ENCODE results near the gene THRB. TPM values are rescaled to one million over a fixed set of nuclear protein-coding genes. Genes with fewer than 3 reads are reported as not detected.
"Not testable (repeated sequence)": the region's sequence is repeated elsewhere in the genome, so short reads cannot be mapped to it uniquely, and the experiment has no call there.

THRB gene
- total RNA-seq, 4 donors from 2014 or later = 3.7 to 11.3 (median 6.1) TPM

GRCh38 chr3:24420224-24420623, 74.4 kb downstream of the THRB start:
- 87 to 90% methylated on average over 2 of the region's 2 CpGs for WGBS, 2 donors
- intact Hi-C loops (cut with DNase I) = no loop called here
- DNase-seq = no peak
- Histone ChIP-seq H3K27me3 (no peaks in the 10 kb centered on the region), H3K4me1 (peaks cover 0 to 27% (median 9%) of the 10 kb centered on the region in 3 donors), H3K36me3 (no peaks in the 10 kb centered on the region), H3K27ac (no peak overlapping the region), H3K4me3 (no peak overlapping the region), H3K9me3 (no peaks in the 10 kb centered on the region)
- TF ChIP-seq POLR2A (IDR thresholded peaks at IDR 0.05) = no peak
- TF ChIP-seq, protein P1, sequence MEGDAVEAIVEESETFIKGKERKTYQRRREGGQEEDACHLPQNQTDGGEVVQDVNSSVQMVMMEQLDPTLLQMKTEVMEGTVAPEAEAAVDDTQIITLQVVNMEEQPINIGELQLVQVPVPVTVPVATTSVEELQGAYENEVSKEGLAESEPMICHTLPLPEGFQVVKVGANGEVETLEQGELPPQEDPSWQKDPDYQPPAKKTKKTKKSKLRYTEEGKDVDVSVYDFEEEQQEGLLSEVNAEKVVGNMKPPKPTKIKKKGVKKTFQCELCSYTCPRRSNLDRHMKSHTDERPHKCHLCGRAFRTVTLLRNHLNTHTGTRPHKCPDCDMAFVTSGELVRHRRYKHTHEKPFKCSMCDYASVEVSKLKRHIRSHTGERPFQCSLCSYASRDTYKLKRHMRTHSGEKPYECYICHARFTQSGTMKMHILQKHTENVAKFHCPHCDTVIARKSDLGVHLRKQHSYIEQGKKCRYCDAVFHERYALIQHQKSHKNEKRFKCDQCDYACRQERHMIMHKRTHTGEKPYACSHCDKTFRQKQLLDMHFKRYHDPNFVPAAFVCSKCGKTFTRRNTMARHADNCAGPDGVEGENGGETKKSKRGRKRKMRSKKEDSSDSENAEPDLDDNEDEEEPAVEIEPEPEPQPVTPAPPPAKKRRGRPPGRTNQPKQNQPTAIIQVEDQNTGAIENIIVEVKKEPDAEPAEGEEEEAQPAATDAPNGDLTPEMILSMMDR (IDR thresholded peaks at IDR 0.05) = no peak

- H3K36me3 ChIP-seq = no peaks in the 10 kb centered on the region
- H3K27me3 ChIP-seq = no peaks in the 10 kb centered on the region
- WGBS, 2 donors = 77 to 82% methylated on average over 3 of the region's 3 CpGs
- TF ChIP-seq, protein P1 (IDR thresholded peaks at IDR 0.05) = no peak
- TF ChIP-seq POLR2A (IDR thresholded peaks at IDR 0.05) = no peak
- DNase-seq = no peak
- H3K4me1 ChIP-seq = peaks cover 0 to 27% (median 9%) of the 10 kb centered on the region in 3 donors
- H3K9me3 ChIP-seq = no peaks in the 10 kb centered on the region
- no peak overlapping the region for H3K27ac ChIP-seq
- no peak overlapping the region for H3K4me3 ChIP-seq
- intact Hi-C loops (cut with DNase I) = no loop called here
Observed at GRCh38 chr3:24419067-24419791, 75.4 kb downstream of the THRB start.

DNA sequence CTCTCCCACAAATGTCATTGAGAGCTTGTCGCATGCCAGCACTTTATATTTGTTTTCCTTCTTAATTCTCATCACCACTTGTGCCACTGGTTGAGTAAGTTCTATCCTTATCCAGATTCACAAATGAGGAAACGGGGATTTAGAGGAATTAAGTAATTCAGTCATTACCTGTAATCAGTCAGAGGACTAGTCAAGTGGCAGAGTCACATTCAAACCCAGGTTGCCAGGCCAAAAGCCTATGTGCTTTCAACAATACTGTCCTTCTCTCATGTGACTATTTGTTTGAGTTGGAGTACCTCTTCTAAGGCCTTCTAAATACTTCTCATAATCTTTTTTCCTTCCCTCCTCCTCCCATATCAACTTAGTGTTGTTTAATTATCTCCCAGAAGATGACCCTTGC, 76.9 kb downstream of the THRB start:
- H3K27me3 ChIP-seq = no peaks in the 10 kb centered on the region
- no peak overlapping the region for H3K27ac ChIP-seq
- H3K4me1 ChIP-seq = peaks cover 0 to 27% (median 9%) of the 10 kb centered on the region in 3 donors
- intact Hi-C loops (cut with DNase I) = no loop called here
- TF ChIP-seq POLR2A (IDR thresholded peaks at IDR 0.05) = no peak
- TF ChIP-seq, protein P1 (IDR thresholded peaks at IDR 0.05) = no peak
- no peaks in the 10 kb centered on the region for H3K9me3 ChIP-seq
- no peaks in the 10 kb centered on the region for H3K36me3 ChIP-seq
- 69 to 74% methylated on average over 2 of the region's 2 CpGs for WGBS, 2 donors
- H3K4me3 ChIP-seq = no peak overlapping the region
- no peak for DNase-seq

- H3K9me3 ChIP-seq = no peaks in the 10 kb centered on the region
- intact Hi-C loops (cut with DNase I) = no loop called here
- no peaks in the 10 kb centered on the region for H3K36me3 ChIP-seq
- H3K4me3 ChIP-seq = no peak overlapping the region
- H3K4me1 ChIP-seq = peaks cover 0 to 27% (median 9%) of the 10 kb centered on the region in 3 donors
- DNase-seq = no peak
- H3K27ac ChIP-seq = no peak overlapping the region
- no peaks in the 10 kb centered on the region for H3K27me3 ChIP-seq
- TF ChIP-seq, protein P1 (IDR thresholded peaks at IDR 0.05) = no peak
- no peak for TF ChIP-seq POLR2A (IDR thresholded peaks at IDR 0.05)
- 49 to 50% methylated on average over 4 of the region's 4 CpGs for WGBS, 2 donors
Observed at GRCh38 chr3:24416224-24416623, 78.4 kb downstream of the THRB start.

DNA sequence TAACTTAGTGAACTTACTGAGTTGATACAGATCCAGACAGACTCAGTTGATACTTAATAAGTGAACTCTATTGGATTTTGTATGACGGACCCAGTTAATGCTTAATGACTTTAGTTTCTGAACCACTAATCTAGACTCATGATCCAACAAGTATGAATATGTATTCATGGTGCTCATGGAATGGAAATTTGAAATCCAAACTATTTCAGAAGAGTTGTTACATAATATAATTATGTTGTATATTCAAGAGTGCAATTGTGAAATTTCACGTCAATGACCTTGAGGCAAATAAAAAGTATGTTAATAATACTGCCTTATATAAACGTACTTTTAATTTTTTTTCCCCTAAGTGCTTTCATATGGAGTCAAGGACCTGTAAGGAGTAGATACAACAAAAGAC, 78.8 kb downstream of the THRB start:
- Histone ChIP-seq H3K36me3 (no peaks in the 10 kb centered on the region), H3K27me3 (no peaks in the 10 kb centered on the region), H3K27ac (no peak overlapping the region), H3K4me1 (peaks cover 0 to 27% (median 9%) of the 10 kb centered on the region in 3 donors), H3K4me3 (no peak overlapping the region), H3K9me3 (no peaks in the 10 kb centered on the region)
- DNase-seq = no peak
- 30 to 43% methylated on average over 3 of the region's 3 CpGs for WGBS, 2 donors
- no peak for TF ChIP-seq POLR2A (IDR thresholded peaks at IDR 0.05)
- TF ChIP-seq, protein P1 (IDR thresholded peaks at IDR 0.05) = no peak
- intact Hi-C loops (cut with DNase I) = no loop called here

DNA sequence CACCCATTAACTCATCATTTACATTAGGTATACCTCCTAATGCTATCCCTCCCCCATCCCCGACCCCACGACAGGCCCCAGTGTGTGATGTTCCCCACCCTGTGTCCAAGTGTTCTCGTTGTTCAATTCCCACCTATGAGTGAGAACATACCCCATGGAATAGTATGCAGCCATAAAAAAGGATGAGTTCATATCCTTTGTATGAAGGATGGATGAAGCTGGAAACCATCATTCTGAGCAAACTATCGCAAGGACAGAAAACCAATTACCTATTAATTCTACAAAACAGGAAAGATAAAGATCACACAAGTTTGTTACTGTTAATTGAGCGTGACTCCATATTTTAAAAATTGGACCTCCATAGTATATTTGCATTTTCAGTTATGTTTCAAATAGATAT, 81.0 kb downstream of the THRB start:
- 81 to 86% methylated on average over 3 to 5 of the region's 5 CpGs for WGBS, 2 donors
- not testable (repeated sequence) for H3K36me3 ChIP-seq

More for the DNA sequence above, 81.0 kb downstream of the THRB start:
- DNase-seq; H3K27ac ChIP-seq; H3K9me3 ChIP-seq; H3K27me3 ChIP-seq; H3K4me3 ChIP-seq; intact Hi-C loops (cut with DNase I): not testable (repeated sequence)
- H3K4me1 ChIP-seq = peaks cover 0 to 27% (median 9%) of the 10 kb centered on the region in 3 donors

Data from esophagus squamous epithelium (tissue), 5 donors.